A549 treated with DMSO at 1 μM for 4 hours (cell line): ENCODE data around the gene LOXL1. TPM values are rescaled to one million over a fixed set of nuclear protein-coding genes. Genes with fewer than 3 reads are reported as not detected.

Source experiments
- total RNA-seq: library from RNA; stranded (reverse); fragments of 200-300 nt; extraction: Qiagen RNA extraction; gene quantifications from 5 replicates; pipeline ENCODE4 v1.2.3, GENCODE V29; 2022; ENCODE audit warnings: low read depth

LOXL1 gene, protein sequence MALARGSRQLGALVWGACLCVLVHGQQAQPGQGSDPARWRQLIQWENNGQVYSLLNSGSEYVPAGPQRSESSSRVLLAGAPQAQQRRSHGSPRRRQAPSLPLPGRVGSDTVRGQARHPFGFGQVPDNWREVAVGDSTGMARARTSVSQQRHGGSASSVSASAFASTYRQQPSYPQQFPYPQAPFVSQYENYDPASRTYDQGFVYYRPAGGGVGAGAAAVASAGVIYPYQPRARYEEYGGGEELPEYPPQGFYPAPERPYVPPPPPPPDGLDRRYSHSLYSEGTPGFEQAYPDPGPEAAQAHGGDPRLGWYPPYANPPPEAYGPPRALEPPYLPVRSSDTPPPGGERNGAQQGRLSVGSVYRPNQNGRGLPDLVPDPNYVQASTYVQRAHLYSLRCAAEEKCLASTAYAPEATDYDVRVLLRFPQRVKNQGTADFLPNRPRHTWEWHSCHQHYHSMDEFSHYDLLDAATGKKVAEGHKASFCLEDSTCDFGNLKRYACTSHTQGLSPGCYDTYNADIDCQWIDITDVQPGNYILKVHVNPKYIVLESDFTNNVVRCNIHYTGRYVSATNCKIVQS
- total RNA-seq: 0.43 to 0.92 TPM (median 0.55 TPM) in 5 replicates

DNA sequence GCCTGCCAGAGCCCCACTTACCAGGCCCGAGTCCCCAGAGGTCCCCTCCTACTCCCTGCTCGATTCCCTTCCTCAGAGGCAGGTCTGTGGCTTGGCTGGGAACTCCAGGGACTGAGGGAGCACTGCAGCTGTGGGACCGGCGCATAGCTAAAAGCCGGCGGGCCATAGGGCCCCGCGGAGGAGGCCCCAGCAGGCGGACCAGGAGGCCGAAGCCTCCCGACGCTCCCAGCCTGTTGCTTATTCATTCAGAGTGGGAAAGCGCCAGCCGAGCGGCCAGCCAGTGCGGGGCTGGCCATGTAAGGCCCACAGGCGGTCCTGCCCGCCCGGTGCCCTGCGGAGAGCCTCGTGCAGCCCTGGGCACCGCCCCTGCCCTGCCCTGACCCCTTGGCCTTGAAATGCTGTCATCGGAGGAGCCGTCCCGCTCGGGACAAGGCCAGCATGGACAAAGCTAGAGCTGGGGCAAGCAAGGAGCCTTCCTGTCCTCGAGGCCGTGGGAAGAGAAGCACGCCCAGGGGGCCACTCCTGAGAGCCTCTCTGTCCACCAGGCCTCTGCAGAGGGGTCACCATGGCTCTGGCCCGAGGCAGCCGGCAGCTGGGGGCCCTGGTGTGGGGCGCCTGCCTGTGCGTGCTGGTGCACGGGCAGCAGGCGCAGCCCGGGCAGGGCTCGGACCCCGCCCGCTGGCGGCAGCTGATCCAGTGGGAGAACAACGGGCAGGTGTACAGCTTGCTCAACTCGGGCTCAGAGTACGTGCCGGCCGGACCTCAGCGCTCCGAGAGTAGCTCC, at the start of gene LOXL1:
TSS of gene LOXL1 (plus strand) at position 244 of the 784 bp plus-strand sequence. CDS start at position 566, 322 bp downstream.

DNA sequence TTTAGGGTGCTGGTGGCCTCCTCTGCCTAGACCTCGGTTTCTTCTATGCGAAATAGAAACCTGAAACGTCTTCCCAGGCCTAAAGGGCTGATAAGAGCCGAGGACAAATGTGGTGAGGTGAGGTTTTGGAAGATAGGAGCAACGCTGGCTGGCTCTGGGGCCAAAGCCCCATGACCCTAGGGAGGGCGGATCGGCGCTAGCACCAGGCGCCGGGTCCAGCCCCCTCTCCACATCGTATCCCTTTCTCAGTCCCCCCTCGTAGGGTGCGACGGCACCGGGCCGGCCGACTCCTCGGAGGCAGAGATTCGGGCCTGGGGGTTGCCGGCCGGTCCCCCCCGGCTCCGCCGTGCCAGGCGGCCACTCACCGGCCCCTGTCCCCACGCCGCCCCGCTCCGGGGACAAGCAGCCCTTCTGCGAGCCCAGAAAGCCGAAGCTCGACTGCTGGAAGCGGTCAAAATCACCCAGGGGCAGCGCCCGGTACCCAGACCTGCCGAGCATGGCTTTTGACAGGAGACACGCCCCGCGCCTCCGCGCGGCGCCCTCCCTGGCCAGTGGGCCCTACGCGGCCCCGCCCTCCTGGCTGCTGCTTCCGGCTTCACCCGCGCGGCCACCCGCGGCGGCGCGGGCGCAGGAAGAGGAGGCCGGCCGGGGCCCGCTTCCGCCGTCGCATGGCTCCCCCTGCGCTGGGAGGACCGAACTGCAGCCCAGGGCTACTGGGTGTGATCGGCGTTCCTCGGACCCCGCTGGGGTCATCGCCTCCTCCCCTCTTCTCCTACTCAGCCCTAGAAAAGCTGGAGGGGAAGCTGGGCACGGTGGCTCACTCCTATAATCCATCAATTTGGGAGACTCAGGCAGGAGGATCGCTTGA, 65.7 kb downstream of the LOXL1 start, which contains the start of gene STOML1:
TSS of gene STOML1 (minus strand) at position 570 of the 868 bp plus-strand sequence. CDS start at position 498, 72 bp downstream.

DNA sequence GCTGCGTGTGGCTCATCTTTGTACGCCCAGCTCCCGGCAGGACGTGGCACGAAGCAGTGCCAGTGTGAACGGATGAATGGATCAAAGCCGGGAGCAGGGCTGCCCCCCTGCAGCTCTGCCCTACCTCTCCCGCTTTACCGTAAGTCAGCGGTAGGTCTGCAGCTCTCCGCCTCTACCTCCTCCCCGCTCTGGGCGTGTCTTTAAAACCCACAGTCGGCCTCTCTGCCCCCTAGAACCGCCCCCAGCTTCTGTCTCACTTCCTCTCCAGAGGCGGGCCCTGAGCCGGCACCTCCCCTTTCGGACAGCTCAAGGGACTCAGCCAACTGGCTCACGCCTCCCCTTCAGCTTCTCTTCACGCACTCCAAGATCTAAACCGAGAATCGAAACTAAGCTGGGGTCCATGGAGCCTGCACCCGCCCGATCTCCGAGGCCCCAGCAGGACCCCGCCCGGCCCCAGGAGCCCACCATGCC, 68.2 kb downstream of the LOXL1 start, which contains the start of gene PML:
TSS of gene PML (plus strand) at position 304 of the 471 bp plus-strand sequence. CDS start at position 401, 97 bp downstream.

Other genes with a start within 250 kb of the LOXL1 start
- gene CD276, start 242.1 kb upstream of the LOXL1 start, total RNA-seq: 71.9 to 80.2 TPM (median 79.5 TPM) in 5 replicates
- 1.4 to 2.6 TPM (median 2.1 TPM) in 5 replicates for gene INSYN1, start 173.1 kb upstream of the LOXL1 start, total RNA-seq
- not detected in 5 replicates for gene TBC1D21, start 52.9 kb upstream of the LOXL1 start, total RNA-seq
- gene STOML1, start 65.8 kb downstream of the LOXL1 start, total RNA-seq: 9.4 to 13.0 TPM (median 11.4 TPM) in 5 replicates
- 10.9 to 16.0 TPM (median 15.9 TPM) in 5 replicates for gene PML, start 68.3 kb downstream of the LOXL1 start, total RNA-seq
- 0.07 to 0.16 TPM in 2 of 5 replicates, not detected in the others for gene GOLGA6A, start 156.1 kb downstream of the LOXL1 start, total RNA-seq
- gene ISLR2, start 204.1 kb downstream of the LOXL1 start, total RNA-seq: 0.07 to 0.30 TPM (median 0.12 TPM) in 5 replicates
- gene ISLR, start 247.2 kb downstream of the LOXL1 start, total RNA-seq: 0.15 to 0.41 TPM (median 0.25 TPM) in 5 replicates